BJ (cell line): ENCODE data around the gene DUSP12. TPM values are rescaled to one million over a fixed set of nuclear protein-coding genes. Genes with fewer than 3 reads are reported as not detected.

ENCODE experiments used
- CTCF ChIA-PET: fragments of 350-600 bp; formaldehyde crosslinking; extraction: SDS; loops from one replicate; lab custom pipeline; 2021; ENCODE audit warnings: antibody characterized with exemption, inconsistent platforms; lab: Yijun Ruan, JAX
- POLR2A ChIA-PET: fragments of 300-600 bp; sonication (Branson Sonifier 250); formaldehyde crosslinking; extraction: SDS; loops from one replicate; lab custom pipeline; 2021; ENCODE audit warnings: antibody characterized with exemption; lab: Charles Lee
- DNase-seq: peaks from one replicate; pipeline ENCODE4 v3.0.0-alpha.2; 2011; ENCODE audit warnings: low read depth
- H3K27me3 ChIP-seq: 2 replicates; pipeline ENCODE4 v1.6.0; 2011; ENCODE audit warnings: low read length; ENCODE audit not compliant: control insufficient read depth, insufficient read depth
- H3K36me3 ChIP-seq: 2 replicates; pipeline ENCODE4 v1.5.1; 2011; ENCODE audit warnings: low read length; ENCODE audit not compliant: control insufficient read depth, insufficient read depth
- H3K4me3 ChIP-seq: 2 replicates; pipeline ENCODE4 v1.5.1; 2011; ENCODE audit warnings: low read depth, mild to moderate bottlenecking, control low read depth, low read length
- CTCF ChIP-seq: IDR thresholded peaks from 2 replicates; pipeline ENCODE4 v1.5.1; 2011; ENCODE audit warnings: low read depth, mild to moderate bottlenecking, control low read depth, inconsistent platforms, low read length, moderate library complexity; ENCODE audit not compliant: insufficient read depth
- polyA minus RNA-seq: library from RNA; depleted of rRNA, polyadenylated mRNA; stranded (reverse); fragments of >200 nt; gene quantifications from 2 replicates; pipeline ENCODE4 v1.2.3, GENCODE V29; 2011; rRNA and poly(A)+ RNA removed
- polyA plus RNA-seq: library from polyadenylated mRNA; depleted of rRNA; stranded (reverse); fragments of >200 nt; gene quantifications from 2 replicates; pipeline ENCODE4 v1.2.3, GENCODE V29; 2011; rRNA removed

DUSP12 gene
- 28.1 and 34.1 TPM in 2 replicates for polyA plus RNA-seq
- 6.1 and 7.4 TPM in 2 replicates for polyA minus RNA-seq

GRCh38 chr1:161749509-161750407, at the start of gene DUSP12:
DUSP12 (plus strand) TSS chr1:161749786; CDS start chr1:161749802, 16 bp downstream.
- ChIA-PET CTCF (interaction anchor here (0.6 to 3.0 kb wide), 5 partner anchors 8 to 274 kb away, joined by 3 to 16 read pairs (median 4); partner anchors contain the start of gene OLFML2B), POLR2A (interaction anchor here (0.6 kb wide), 1 partner anchor 9 kb away, joined by 3 read pairs; no protein-coding TSS in a partner anchor)
- peak; percentile 70 for DNase-seq
- peak; percentile 33 for TF ChIP-seq CTCF
- Histone ChIP-seq H3K36me3 (peaks cover 4% of the 10 kb centered on the region), H3K27me3 (no peaks in the 10 kb centered on the region), H3K4me3 (peak within 1 kb of the TSS; percentile 97)

GRCh38 chr1:161702250-161702649, 47.3 kb upstream of the DUSP12 start:
- H3K27me3 ChIP-seq = no peaks in the 10 kb centered on the region
- TF ChIP-seq CTCF = no peak
- no peaks in the 10 kb centered on the region for H3K36me3 ChIP-seq
- CTCF ChIA-PET = interaction anchor here (1.2 kb wide), 1 partner anchor 9 kb away, joined by 4 read pairs; no protein-coding TSS in a partner anchor
- POLR2A ChIA-PET = no interaction called here
- DNase-seq = no peak
- H3K4me3 ChIP-seq = no peak overlapping the region

- POLR2A ChIA-PET = no interaction called here
- CTCF ChIA-PET = no interaction called here
- no peak overlapping the region for H3K4me3 ChIP-seq
Measured at GRCh38 chr1:161705537-161705936, 44.0 kb upstream of the DUSP12 start.

GRCh38 chr1:161706113-161706481, 43.5 kb upstream of the DUSP12 start:
- CTCF ChIA-PET = interaction anchor here (4.0 kb wide), 1 partner anchor 20 kb away, joined by 21 read pairs; no protein-coding TSS in a partner anchor
- TF ChIP-seq CTCF = no peak
- Histone ChIP-seq H3K36me3 (no peaks in the 10 kb centered on the region), H3K4me3 (no peak overlapping the region), H3K27me3 (no peaks in the 10 kb centered on the region)
- DNase-seq = no peak
- POLR2A ChIA-PET = no interaction called here

More at GRCh38 chr1:161705537-161705936, 44.0 kb upstream of the DUSP12 start:
- DNase-seq = no peak
- H3K36me3 ChIP-seq = no peaks in the 10 kb centered on the region
- H3K27me3 ChIP-seq = no peaks in the 10 kb centered on the region
- TF ChIP-seq CTCF = no peak
